GM23248 (cell line): ENCODE results near the gene NR2C1. TPM values are rescaled to one million over a fixed set of nuclear protein-coding genes. Genes with fewer than 3 reads are reported as not detected.
"Not testable (repeated sequence)": the region's sequence is repeated elsewhere in the genome, so short reads cannot be mapped to it uniquely, and the experiment has no call there.

ENCODE experiments used
- DNase-seq: peaks from one replicate; pipeline ENCODE4 v3.0.0-alpha.2; 2015
- H2AFZ ChIP-seq: fragments of 200-600 bp; sonication (generic); 2 replicates; pipeline ENCODE4 v1.6.1; 2016; ENCODE audit warnings: antibody characterized with exemption
- H3F3A ChIP-seq: fragments of 200-600 bp; sonication (generic); 2 replicates; pipeline ENCODE4 v1.6.1; 2016; ENCODE audit warnings: mild to moderate bottlenecking, antibody characterized with exemption, mixed run types; ENCODE audit not compliant: insufficient read depth
- H3K27ac ChIP-seq: fragments of 200-600 bp; sonication (generic); 2 replicates; pipeline ENCODE4 v1.5.1; 2016; ENCODE audit warnings: mild to moderate bottlenecking
- H3K27me3 ChIP-seq: fragments of 200-600 bp; sonication (generic); replicated peaks from 2 replicates; pipeline ENCODE4 v1.6.1; 2016; ENCODE audit warnings: mild to moderate bottlenecking; ENCODE audit not compliant: insufficient read depth
- H3K36me3 ChIP-seq: fragments of 200-600 bp; sonication (generic); 2 replicates; pipeline ENCODE4 v1.6.1; 2016; ENCODE audit warnings: low read depth, mild to moderate bottlenecking
- H3K4me1 ChIP-seq: fragments of 200-600 bp; sonication (generic); 2 replicates; pipeline ENCODE4 v1.6.1; 2016; ENCODE audit warnings: mild to moderate bottlenecking; ENCODE audit not compliant: insufficient read depth
- H3K4me2 ChIP-seq: fragments of 200-600 bp; sonication (generic); one replicate; pipeline ENCODE4 v1.6.1; 2016; ENCODE audit warnings: mild to moderate bottlenecking; ENCODE audit not compliant: unreplicated experiment
- H3K4me3 ChIP-seq: fragments of 200-600 bp; sonication (generic); 2 replicates; pipeline ENCODE4 v1.5.1; 2016; ENCODE audit warnings: mild to moderate bottlenecking
- H3K79me2 ChIP-seq: fragments of 200-600 bp; sonication (generic); 2 replicates; pipeline ENCODE4 v1.6.1; 2016; ENCODE audit warnings: mild to moderate bottlenecking; ENCODE audit not compliant: insufficient read depth
- H3K9ac ChIP-seq: fragments of 200-600 bp; sonication (generic); 2 replicates; pipeline ENCODE4 v1.6.1; 2016; ENCODE audit warnings: mild to moderate bottlenecking
- H3K9me2 ChIP-seq: fragments of 200-600 bp; sonication (generic); 2 replicates; pipeline ENCODE4 v1.6.1; 2016; ENCODE audit warnings: mixed run types, mild to moderate bottlenecking, moderate library complexity; ENCODE audit not compliant: insufficient read depth
- H3K9me3 ChIP-seq: fragments of 200-600 bp; sonication (generic); one replicate; pipeline ENCODE4 v1.6.1; 2017; ENCODE audit warnings: low read depth
- H4K20me1 ChIP-seq: fragments of 200-600 bp; sonication (generic); 2 replicates; pipeline ENCODE4 v1.6.0; 2016; ENCODE audit not compliant: insufficient read depth
- EZH2 ChIP-seq: fragments of 200-600 bp; sonication (generic); IDR thresholded peaks from 2 replicates; pipeline ENCODE4 v1.6.1; 2018; ENCODE audit warnings: antibody characterized with exemption, mild to moderate bottlenecking; ENCODE audit not compliant: insufficient read depth, poor library complexity, severe bottlenecking
- EZH2phosphoT487 ChIP-seq: fragments of 200-600 bp; sonication (generic); IDR thresholded peaks from 2 replicates; pipeline ENCODE4 v1.6.1; 2018; ENCODE audit warnings: antibody characterized with exemption, moderate library complexity, mild to moderate bottlenecking, low read depth; ENCODE audit not compliant: insufficient read depth
- WGBS, 2 experiments: methylation state at CpG; one replicate each; pipeline ENCODE4 v1.1.6; 2015 to 2017; ENCODE audit warnings: low lambda C conversion rate in 2 of 2, low coverage in 1 of 2; ENCODE audit errors: missing lambda C conversion rate in 2 of 2; 5-methylcytosine and 5-hydroxymethylcytosine counted together
- in situ Hi-C: fragments of 300-500 bp; cut with MboI; formaldehyde crosslinking; loops from 2 replicates; pipeline ENCODE4 v1.15.0; 2020
- polyA plus RNA-seq: library from polyadenylated mRNA; unstranded; fragments of >200 nt; fragmentation: Nextera tagmentation; extraction: Ambion mirVana; gene quantifications from 2 replicates; pipeline ENCODE4 v1.2.1, GENCODE V29; 2016
- total RNA-seq: library from RNA; depleted of rRNA; stranded (reverse); fragments of >200 nt; shearing (Covaris generic); gene quantifications from 2 replicates; pipeline ENCODE4 v1.2.3, GENCODE V29; 2014

The NR2C1 gene
- total and polyA plus RNA-seq, 2 experiments from 2014 or later, result 28.0 to 32.9 TPM

GRCh38 chr12:94990222-94990621 is 83.2 kb downstream of the NR2C1 start:
- no peaks in the 10 kb centered on the region for H3K9me3 ChIP-seq
- no peaks in the 10 kb centered on the region for H3F3A ChIP-seq
- no peaks in the 10 kb centered on the region for H4K20me1 ChIP-seq
- no peak for DNase-seq
- peaks cover 9% of the 10 kb centered on the region for H3K4me1 ChIP-seq
- in situ Hi-C loops, result no loop called here
- no peak overlapping the region for H3K27ac ChIP-seq
- no peaks in the 10 kb centered on the region for H3K9me2 ChIP-seq
- no peaks in the 10 kb centered on the region for H3K27me3 ChIP-seq
- TF ChIP-seq EZH2 (no peak), EZH2phosphoT487 (no peak)
- no peak overlapping the region for H2AFZ ChIP-seq
- no peak overlapping the region for H3K9ac ChIP-seq
- H3K4me2 ChIP-seq, result no peak overlapping the region
- peaks cover 5% of the 10 kb centered on the region; the same call in 1 of the 2 replicates for H3K36me3 ChIP-seq
- peaks cover 6% of the 10 kb centered on the region; the same call in 1 of the 2 replicates for H3K79me2 ChIP-seq
- no peak overlapping the region for H3K4me3 ChIP-seq
- 94 to 98% methylated on average over 3 of the region's 3 CpGs for WGBS, 2 experiments

- Histone ChIP-seq H3K4me3 (no peak overlapping the region), H3K27ac (no peak overlapping the region), H4K20me1 (no peaks in the 10 kb centered on the region), H3K36me3 (peaks cover 5% of the 10 kb centered on the region; the same call in 1 of the 2 replicates), H3K4me2 (no peak overlapping the region), H3F3A (peaks cover 7% of the 10 kb centered on the region), H3K9me2 (no peaks in the 10 kb centered on the region), H3K9me3 (no peaks in the 10 kb centered on the region), H3K79me2 (peaks cover 6% of the 10 kb centered on the region; the same call in 1 of the 2 replicates), H2AFZ (no peak overlapping the region), H3K9ac (no peak overlapping the region), H3K4me1 (peaks cover 9% of the 10 kb centered on the region), H3K27me3 (no peaks in the 10 kb centered on the region)
- TF ChIP-seq EZH2phosphoT487 (no peak), EZH2 (no peak)
- DNase-seq, result no peak
- WGBS, 2 experiments, result 90 to 93% methylated on average over 6 of the region's 6 CpGs
- in situ Hi-C loops, result no loop called here
Observed at GRCh38 chr12:94988471-94988870, 84.9 kb downstream of the NR2C1 start.

GRCh38 chr12:94987801-94988200 is 85.6 kb downstream of the NR2C1 start:
- Histone ChIP-seq H3K27ac (no peak overlapping the region), H2AFZ (no peak overlapping the region), H3K9me3 (no peaks in the 10 kb centered on the region), H3F3A (peaks cover 14% of the 10 kb centered on the region), H3K9ac (no peak overlapping the region), H3K36me3 (peaks cover 2% of the 10 kb centered on the region; the same call in 1 of the 2 replicates), H4K20me1 (no peaks in the 10 kb centered on the region), H3K27me3 (no peaks in the 10 kb centered on the region), H3K4me3 (no peak overlapping the region), H3K4me2 (no peak overlapping the region), H3K4me1 (peaks cover 16% of the 10 kb centered on the region), H3K79me2 (peaks cover 6% of the 10 kb centered on the region; the same call in 1 of the 2 replicates), H3K9me2 (no peaks in the 10 kb centered on the region)
- TF ChIP-seq EZH2phosphoT487 (no peak), EZH2 (no peak)
- in situ Hi-C loops, result no loop called here
- DNase-seq, result no peak
- WGBS, 2 experiments, result 59 to 66% methylated on average over 2 of the region's 2 CpGs

- H3K4me1 ChIP-seq, result peaks cover 20% of the 10 kb centered on the region
- H3K27ac ChIP-seq, result no peak overlapping the region
- no peaks in the 10 kb centered on the region for H3K9me3 ChIP-seq
- H3F3A ChIP-seq, result peaks cover 17% of the 10 kb centered on the region
- H3K9me2 ChIP-seq, result no peaks in the 10 kb centered on the region
- DNase-seq, result no peak
- no peak overlapping the region for H3K4me2 ChIP-seq
- TF ChIP-seq EZH2 (no peak), EZH2phosphoT487 (no peak)
- H3K4me3 ChIP-seq, result no peak overlapping the region
- H3K9ac ChIP-seq, result no peak overlapping the region
- peaks cover 6% of the 10 kb centered on the region; the same call in 1 of the 2 replicates for H3K79me2 ChIP-seq
- no peaks in the 10 kb centered on the region for H3K36me3 ChIP-seq
- in situ Hi-C loops, result no loop called here
- no peaks in the 10 kb centered on the region for H4K20me1 ChIP-seq
- no peaks in the 10 kb centered on the region for H3K27me3 ChIP-seq
- WGBS, 2 experiments, result 87 to 89% methylated on average over 8 of the region's 8 CpGs
- H2AFZ ChIP-seq, result no peak overlapping the region
Observed at GRCh38 chr12:94987076-94987669, 86.2 kb downstream of the NR2C1 start.

GRCh38 chr12:94985099-94985498 is 88.3 kb downstream of the NR2C1 start:
- peaks cover 17% of the 10 kb centered on the region for H3F3A ChIP-seq
- H2AFZ ChIP-seq, H3K9me2 ChIP-seq, H3K27ac ChIP-seq, H4K20me1 ChIP-seq, H3K4me3 ChIP-seq, H3K27me3 ChIP-seq, in situ Hi-C loops, DNase-seq, H3K36me3 ChIP-seq, H3K9ac ChIP-seq, H3K4me2 ChIP-seq, H3K9me3 ChIP-seq: not testable (repeated sequence)
- peaks cover 19% of the 10 kb centered on the region; the same call in 1 of the 2 replicates for H3K79me2 ChIP-seq
- WGBS, 2 experiments, result 86 to 93% methylated on average over 9 of the region's 9 CpGs
- peaks cover 20% of the 10 kb centered on the region for H3K4me1 ChIP-seq
